Measurements from ENCODE around the gene RAB31.

The RAB31 gene

DNA sequence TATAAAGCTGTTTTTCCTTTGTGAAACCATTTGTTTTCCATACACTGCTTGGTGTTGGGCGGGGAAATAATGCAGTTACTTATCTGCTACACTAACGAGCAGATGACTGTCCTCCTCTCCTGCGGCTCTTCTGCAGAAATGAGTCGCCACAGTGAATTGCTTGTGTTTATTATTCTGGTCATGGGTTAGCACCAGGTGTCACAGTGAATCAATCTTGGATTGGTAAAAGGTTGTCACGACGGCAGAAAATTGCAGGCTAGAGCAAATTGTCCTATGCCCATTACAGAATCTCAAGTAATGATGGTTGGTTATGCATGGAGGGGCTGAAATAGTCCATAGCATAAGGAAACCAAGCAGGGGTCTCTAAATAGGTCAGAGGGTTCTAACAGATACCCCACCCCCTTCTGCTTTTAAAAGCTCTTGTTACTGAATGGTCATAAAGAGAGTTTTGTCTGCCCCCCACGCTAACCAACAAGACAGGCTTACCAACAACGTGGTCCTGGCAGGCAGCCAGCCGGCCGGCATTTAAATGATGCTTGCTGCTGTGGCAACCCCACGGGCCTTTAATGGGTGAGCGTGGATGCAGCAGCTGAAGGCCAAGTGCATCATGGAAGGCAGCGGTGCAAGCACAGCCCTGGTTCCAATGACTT lies 29.5 kb downstream of the RAB31 start:
- no peak overlapping the region for H3K4me2 ChIP-seq (ENCODE audit: low read length)
- no peak overlapping the region for H2AFZ ChIP-seq
- no peaks in the 10 kb centered on the region for H3K36me3 ChIP-seq (ENCODE audit: control insufficient read depth, insufficient read depth, low read length)
- H3K9me3 ChIP-seq (ENCODE audit: control insufficient read depth, low read length): no peaks in the 10 kb centered on the region
- H3K27me3 ChIP-seq (ENCODE audit: control insufficient read depth, insufficient read depth, low read length): no peaks in the 10 kb centered on the region
- TF ChIP-seq, protein P1, sequence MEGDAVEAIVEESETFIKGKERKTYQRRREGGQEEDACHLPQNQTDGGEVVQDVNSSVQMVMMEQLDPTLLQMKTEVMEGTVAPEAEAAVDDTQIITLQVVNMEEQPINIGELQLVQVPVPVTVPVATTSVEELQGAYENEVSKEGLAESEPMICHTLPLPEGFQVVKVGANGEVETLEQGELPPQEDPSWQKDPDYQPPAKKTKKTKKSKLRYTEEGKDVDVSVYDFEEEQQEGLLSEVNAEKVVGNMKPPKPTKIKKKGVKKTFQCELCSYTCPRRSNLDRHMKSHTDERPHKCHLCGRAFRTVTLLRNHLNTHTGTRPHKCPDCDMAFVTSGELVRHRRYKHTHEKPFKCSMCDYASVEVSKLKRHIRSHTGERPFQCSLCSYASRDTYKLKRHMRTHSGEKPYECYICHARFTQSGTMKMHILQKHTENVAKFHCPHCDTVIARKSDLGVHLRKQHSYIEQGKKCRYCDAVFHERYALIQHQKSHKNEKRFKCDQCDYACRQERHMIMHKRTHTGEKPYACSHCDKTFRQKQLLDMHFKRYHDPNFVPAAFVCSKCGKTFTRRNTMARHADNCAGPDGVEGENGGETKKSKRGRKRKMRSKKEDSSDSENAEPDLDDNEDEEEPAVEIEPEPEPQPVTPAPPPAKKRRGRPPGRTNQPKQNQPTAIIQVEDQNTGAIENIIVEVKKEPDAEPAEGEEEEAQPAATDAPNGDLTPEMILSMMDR (IDR thresholded peaks at IDR 0.05): no peak
- no peaks in the 10 kb centered on the region for H3K79me2 ChIP-seq
- no peak overlapping the region for H3K9ac ChIP-seq
- no peaks in the 10 kb centered on the region for H3K4me1 ChIP-seq
- H3K4me3 ChIP-seq (ENCODE audit: low read depth, low read length): no peak overlapping the region
- no peak overlapping the region for H3K27ac ChIP-seq

DNA sequence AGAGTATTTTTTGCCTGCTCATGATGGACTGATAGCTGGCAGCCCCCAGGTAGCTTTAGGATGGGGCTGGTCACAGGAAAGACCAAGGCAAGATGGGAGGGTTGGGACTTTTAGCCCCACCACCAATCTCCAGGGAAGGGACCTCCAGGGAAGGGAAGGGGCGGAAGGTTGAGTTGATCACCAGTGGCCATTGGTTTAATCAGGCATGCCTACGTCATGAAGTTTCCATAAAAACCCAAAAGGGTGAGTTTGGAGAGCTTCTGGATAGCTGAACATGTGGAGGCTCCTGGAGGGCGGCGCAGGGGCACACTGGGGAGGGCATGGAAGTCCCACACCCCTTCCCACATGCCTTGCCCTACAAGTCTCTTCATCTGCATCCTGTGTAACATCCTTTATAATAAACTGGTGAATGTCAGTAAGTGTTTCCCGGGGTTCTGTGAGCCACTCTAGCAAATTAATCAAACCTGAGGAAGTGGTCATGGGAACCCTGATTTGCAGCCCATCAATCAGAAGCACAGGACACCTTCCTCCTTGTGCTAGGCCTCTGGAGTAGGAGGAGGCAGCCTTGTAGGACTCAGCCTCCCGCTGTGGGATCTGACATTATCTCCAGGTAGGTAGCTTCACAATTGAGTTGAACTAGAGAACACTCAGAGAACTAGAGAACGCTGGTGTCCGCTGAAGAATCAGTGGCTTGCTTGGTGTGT lies 30.3 kb downstream of the RAB31 start:
- Histone ChIP-seq H3K4me3 (ENCODE audit: low read depth, low read length) (no peak overlapping the region), H3K27me3 (ENCODE audit: control insufficient read depth, insufficient read depth, low read length) (no peaks in the 10 kb centered on the region), H3K36me3 (ENCODE audit: control insufficient read depth, insufficient read depth, low read length) (no peaks in the 10 kb centered on the region), H3K4me1 (no peaks in the 10 kb centered on the region), H3K27ac (no peak overlapping the region), H3K4me2 (ENCODE audit: low read length) (no peak overlapping the region), H3K9ac (no peak overlapping the region), H3K9me3 (ENCODE audit: control insufficient read depth, low read length) (no peaks in the 10 kb centered on the region), H2AFZ (no peak overlapping the region), H3K79me2 (no peaks in the 10 kb centered on the region)
- TF ChIP-seq, protein P1 (IDR thresholded peaks at IDR 0.05): no peak

DNA sequence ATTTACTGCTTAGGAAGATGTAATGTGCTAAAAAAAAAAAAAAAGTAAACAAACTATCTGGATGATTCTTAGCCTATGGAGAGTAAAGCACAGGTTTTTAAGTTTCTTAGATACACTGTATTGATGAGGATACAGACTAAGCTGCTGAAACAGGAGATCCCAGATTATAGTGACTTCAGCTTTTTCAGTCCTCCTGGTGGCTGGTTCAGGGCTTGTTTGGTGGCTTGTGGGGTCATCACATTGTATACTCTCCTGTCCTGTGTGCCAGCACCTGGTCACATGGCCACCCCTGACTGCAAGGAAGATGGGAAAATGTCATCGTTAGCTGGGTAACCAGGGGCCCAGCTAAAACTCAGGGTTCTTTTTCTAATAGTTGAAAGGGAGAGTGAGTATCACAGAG lies 31.4 kb downstream of the RAB31 start:
- H2AFZ ChIP-seq: no peak overlapping the region
- H3K4me1 ChIP-seq: no peaks in the 10 kb centered on the region
- H3K79me2 ChIP-seq: no peaks in the 10 kb centered on the region
- H3K4me3 ChIP-seq (ENCODE audit: low read depth, low read length): no peak overlapping the region
- H3K4me2 ChIP-seq (ENCODE audit: low read length): no peak overlapping the region
- no peaks in the 10 kb centered on the region for H3K36me3 ChIP-seq (ENCODE audit: control insufficient read depth, insufficient read depth, low read length)
- no peaks in the 10 kb centered on the region for H3K27me3 ChIP-seq (ENCODE audit: control insufficient read depth, insufficient read depth, low read length)
- no peak overlapping the region for H3K9ac ChIP-seq
- no peaks in the 10 kb centered on the region for H3K9me3 ChIP-seq (ENCODE audit: control insufficient read depth, low read length)
- TF ChIP-seq, protein P1 (IDR thresholded peaks at IDR 0.05): no peak
- no peak overlapping the region for H3K27ac ChIP-seq

DNA sequence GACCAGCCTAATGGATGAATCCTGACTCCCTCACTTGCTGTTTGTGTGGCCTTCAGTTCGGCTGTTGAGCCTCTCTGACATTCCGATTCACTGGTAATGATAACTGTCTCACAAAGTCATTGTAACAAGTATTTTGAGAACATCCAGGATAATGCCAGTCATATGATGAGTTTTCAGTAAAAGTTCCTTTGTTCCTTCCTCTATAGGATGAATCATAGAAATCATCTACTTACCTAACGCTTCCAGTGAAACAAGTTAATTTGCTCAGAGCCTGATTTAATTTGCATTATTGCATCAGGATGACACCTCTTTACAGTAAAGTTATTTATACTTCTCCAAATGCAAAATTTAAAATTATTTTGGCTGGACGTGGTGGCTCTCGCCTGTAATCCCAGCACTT lies 32.0 kb downstream of the RAB31 start:
- no peaks in the 10 kb centered on the region for H3K27me3 ChIP-seq (ENCODE audit: control insufficient read depth, insufficient read depth, low read length)
- no peak overlapping the region for H3K27ac ChIP-seq
- no peaks in the 10 kb centered on the region for H3K4me1 ChIP-seq
- no peaks in the 10 kb centered on the region for H3K9me3 ChIP-seq (ENCODE audit: control insufficient read depth, low read length)
- no peak overlapping the region for H3K4me3 ChIP-seq (ENCODE audit: low read depth, low read length)
- no peaks in the 10 kb centered on the region for H3K79me2 ChIP-seq
- TF ChIP-seq, protein P1 (IDR thresholded peaks at IDR 0.05): no peak
- no peak overlapping the region for H3K9ac ChIP-seq
- no peak overlapping the region for H3K4me2 ChIP-seq (ENCODE audit: low read length)
- no peak overlapping the region for H2AFZ ChIP-seq
- no peaks in the 10 kb centered on the region for H3K36me3 ChIP-seq (ENCODE audit: control insufficient read depth, insufficient read depth, low read length)

DNA sequence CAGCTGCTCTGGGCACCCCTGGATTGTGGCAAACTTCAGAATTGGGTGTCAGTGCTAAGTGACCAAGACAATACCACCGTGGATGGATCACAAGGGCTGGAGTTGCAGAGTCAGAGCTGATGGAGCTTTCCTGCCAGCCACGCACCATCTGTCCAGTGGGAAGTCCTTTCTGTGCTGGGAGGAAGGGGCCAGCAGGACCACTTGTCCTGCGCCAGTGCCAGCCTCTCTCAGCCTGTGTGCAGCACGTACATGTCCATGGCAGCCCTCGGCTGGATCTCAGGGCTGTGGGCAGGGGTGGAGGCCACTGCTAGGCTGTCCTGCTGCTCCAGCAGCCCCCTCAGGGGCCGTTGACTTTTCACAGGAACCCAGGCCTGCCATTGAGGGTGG lies 33.3 kb downstream of the RAB31 start:
- Histone ChIP-seq H3K27me3 (ENCODE audit: control insufficient read depth, insufficient read depth, low read length) (no peaks in the 10 kb centered on the region), H3K79me2 (no peaks in the 10 kb centered on the region), H3K36me3 (ENCODE audit: control insufficient read depth, insufficient read depth, low read length) (no peaks in the 10 kb centered on the region), H3K4me1 (no peaks in the 10 kb centered on the region), H3K4me3 (ENCODE audit: low read depth, low read length) (no peak overlapping the region), H3K9ac (no peak overlapping the region), H3K4me2 (ENCODE audit: low read length) (no peak overlapping the region), H3K9me3 (ENCODE audit: control insufficient read depth, low read length) (no peaks in the 10 kb centered on the region), H2AFZ (no peak overlapping the region), H3K27ac (no peak overlapping the region)
- TF ChIP-seq, protein P1 (IDR thresholded peaks at IDR 0.05): no peak
